GM19099 (cell line): Measurements from ENCODE around the gene SHH.

Experiments used
- POLR2A ChIP-seq: IDR thresholded peaks from 3 replicates; pipeline ENCODE4 v1.6.1; 2011; ENCODE audit warnings: low read depth; ENCODE audit not compliant: insufficient read length; ENCODE audit errors: extremely low read depth

SHH gene

DNA sequence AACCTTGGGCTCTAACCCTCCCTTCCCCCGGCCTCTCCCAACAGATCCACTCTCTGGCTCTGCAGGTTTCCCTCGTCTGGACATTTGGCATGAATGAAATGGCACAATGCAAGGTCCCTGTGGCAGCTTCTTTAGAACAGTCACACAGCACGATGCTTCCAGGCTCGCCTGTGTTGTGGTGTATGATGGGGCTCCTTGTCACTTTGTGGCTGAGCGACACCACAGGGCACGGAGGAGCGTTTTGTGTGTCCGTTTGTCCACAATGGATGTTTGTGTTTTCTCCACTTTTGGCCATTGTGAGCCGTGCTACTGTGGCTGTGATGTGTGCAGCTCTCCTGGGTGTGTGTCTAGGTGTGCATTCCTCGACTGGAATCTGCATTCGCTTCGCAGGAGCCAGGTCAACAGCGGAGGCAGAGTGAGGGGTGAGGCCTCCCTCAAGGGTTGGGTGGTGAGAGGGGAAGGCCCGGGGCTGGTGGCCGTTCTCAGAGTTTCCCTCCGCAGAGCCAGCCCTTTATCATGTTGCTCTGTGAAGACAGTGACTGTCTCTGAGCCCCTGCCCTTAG is 22.3 kb upstream of the SHH start:
- no peak for TF ChIP-seq POLR2A

DNA sequence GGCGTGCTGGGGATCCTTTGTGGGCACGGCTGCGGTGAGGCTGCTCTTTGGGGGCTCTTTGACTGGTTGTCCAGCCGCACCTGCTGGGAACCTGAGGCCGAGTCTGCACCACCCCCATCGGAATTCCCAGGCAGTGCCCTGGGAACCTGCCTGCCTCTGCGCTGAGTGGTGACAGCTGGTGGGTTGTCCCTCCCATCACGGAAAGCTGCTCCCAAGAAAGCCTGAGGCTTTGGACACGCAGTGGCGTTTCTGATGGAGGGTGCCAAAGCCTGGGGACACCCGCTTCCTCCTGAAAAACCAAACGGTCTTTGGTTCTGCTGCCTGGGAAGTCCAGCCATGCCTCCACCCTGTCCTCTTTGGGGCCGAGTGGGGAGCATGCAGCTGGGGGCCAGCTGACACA is 21.4 kb upstream of the SHH start:
- TF ChIP-seq POLR2A = no peak

DNA sequence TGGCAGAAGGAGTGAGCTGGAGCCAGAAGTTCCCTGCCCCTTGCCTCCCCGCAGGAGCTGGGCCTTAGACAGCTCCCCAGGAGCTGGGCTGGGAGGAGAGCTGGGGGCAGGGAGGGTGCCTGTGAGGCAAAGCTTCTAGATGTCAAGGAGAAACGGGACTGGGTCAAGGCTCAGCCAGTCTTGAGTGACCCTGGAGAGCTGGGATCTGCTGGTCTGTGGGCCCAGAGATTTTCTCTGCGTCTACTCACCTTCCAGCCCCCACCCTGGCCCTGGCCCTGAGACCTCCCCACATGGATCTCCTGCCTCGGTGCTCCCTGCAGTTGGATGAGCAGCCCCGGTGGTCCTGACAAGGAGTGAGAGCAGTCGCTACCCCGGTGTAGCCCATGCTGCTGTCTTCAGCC is 20.3 kb upstream of the SHH start:
- TF ChIP-seq POLR2A = no peak

DNA sequence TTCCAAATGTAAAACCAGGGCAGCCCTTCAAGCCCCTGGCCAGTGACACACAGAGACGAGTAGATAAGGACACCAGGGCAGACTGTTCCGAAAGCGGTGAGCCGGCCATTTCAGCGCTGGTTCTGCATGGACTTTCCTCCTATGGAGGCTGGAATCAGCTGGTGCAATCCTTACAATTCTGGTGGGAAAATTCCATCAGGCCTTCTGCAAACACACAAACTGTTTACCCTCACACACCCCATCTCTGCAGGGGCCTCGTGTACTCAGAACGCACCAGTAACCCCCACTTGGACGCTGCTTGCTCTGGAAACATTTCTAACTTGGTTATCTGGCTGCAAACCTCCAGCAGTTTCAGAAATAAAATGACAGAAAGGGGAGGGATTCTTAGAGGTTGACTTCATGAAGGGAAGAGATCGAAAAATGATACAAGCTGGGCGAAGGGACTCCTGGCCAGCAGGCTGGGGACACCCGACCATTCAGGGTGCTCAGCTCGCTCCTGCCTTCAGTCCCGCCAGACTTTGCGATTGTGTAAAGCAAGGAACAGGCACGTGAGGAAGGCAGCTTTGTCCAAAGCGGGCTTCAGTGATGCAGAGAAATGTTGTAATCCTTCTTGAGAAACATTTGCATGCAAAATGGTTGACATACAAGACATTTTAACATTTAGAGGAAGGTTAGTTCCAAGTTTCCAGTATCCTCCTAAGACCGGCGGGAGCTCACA is 19.7 kb upstream of the SHH start:
- TF ChIP-seq POLR2A = no peak

DNA sequence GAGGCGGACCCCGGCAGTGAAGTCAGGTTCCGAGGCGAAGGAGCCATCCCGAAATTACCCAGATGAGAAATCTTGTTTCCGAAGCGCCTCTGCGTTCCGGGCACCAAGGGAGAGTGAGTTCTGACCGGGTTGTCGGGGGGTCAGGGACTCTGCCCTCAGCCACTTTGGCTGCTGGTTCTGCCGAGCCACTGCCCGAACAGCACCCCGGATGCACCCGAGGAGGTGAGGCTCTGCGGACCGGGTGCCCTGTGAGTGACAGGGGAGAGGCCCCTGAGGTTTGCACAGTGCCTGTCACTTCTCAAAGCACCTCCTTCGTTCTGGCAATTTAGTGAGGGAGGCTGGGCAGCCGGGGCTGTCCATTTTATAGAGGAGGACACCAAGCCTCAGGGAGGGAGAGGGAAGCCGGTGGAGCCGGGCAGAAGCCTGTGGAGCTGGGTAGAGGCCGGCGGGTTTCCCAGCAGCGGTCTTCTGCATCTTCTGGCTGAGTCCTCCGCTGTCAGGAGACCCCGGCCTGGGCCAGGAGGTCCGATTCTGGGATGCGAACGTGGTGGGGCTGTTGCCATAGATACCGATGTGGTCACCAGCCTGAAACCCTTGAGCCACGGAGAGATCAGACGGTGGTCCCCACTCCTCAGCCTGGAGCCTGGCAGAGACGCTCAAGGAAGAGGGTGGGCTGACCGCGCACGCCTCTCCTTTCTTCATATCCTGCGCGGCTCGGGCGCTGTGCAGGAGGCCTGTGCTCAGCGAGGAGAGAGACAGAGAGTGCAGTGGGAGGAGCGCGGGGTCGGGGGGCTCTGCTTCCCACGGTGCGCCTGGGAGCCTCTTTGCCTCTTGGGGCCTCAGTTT is 18.9 kb upstream of the SHH start:
- TF ChIP-seq POLR2A = no peak

DNA sequence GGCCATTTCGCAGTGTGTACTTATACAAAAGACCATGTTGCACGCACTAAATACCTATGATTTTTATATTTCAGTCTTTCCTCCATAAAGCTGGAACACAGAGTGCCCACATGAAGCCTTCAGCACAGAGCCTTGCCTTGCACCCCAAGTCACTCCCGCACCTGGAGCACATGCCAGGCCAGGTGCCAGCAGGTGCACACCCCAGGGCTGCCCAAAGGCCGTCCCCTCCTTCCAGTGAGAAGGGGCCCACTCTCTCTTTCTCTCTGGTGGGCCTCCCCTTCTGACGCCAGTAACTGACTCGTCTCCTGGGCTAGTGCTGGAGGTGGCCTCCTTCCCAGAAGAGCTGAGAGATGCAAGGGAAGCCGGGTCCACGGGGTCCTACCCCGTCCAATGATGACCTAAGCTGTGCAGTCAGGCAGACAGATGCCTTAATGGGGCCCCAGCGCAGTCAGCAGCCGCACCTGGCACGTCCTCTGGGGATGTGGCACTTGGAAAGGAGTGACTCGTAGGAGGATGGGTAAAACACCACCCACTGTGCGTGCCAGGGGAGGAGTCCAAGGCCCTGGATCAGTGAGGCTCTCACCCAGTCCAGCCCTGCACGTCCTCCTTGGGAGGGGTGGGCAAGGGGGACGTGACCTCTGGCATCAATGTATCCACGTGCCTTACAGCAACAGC is 17.7 kb upstream of the SHH start:
- no peak for TF ChIP-seq POLR2A

DNA sequence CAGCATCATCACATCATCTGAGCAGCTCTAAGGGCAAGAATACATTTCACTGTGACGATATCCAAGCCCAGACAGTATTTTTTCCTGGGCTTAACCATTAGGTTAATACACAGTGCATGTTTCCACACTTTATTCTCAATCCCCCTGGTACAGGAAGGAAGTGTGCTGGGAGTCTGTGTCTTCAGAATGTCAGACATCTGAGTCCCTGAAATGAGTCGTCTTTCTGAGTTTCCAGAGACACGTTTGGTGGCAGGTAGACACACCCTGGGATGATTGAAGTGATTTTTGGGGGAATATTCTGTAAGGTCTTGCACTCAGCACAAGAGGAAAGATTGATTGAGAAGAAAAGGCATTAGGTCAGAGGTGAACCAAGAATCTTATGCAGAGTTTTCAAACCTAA is 13.1 kb upstream of the SHH start:
- TF ChIP-seq POLR2A = no peak

DNA sequence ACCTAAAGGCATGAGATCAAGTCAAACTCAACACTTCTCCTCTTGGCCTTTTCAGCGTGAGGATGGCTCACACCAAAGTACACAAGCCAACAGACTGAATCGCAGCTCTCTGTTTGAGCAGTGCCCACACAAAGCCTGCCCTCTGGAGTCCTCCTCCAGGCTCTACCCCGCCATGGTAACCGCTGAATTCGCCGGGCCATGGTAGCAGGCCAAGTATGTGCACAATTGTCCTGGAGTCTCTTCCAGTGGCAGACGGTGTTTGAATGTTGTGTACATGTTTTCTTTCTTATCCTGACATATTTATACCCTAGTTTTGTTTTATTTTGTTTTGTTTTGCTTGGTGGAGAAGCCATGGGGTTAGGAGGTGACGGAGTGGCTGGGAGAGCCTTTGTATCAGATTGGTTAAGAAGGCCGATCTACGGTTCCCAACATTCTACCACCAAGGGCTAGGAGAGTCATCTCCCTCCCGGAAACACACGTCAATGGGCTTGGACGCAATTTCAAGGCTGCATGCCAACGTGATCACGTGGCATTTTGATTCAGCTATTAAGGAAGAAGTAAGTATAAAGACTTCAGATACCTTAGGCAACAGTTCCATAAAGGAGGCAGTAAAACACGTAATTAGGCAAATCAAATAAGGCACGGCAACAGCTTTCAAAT is 12.1 kb upstream of the SHH start:
- TF ChIP-seq POLR2A = no peak

DNA sequence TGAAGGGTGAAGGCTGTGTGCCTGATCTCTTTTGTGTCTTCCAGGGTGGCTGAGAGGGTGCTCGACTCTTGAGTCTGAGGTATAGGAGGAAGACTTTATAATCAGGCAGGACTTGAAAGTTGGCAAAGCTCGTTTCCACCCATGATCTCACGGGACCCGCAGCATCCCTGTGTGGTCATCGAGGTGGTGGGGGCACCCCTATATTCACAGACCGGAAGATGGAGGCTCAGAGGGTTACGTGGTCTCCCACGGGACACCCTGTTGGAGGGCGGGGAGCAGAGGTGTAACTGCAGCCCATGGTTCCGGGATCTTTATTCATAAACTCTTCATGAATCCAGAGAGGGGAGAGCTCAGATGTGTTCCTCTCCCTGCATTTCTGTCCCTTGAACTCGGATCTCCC is 9.6 kb upstream of the SHH start:
- TF ChIP-seq POLR2A = no peak

DNA sequence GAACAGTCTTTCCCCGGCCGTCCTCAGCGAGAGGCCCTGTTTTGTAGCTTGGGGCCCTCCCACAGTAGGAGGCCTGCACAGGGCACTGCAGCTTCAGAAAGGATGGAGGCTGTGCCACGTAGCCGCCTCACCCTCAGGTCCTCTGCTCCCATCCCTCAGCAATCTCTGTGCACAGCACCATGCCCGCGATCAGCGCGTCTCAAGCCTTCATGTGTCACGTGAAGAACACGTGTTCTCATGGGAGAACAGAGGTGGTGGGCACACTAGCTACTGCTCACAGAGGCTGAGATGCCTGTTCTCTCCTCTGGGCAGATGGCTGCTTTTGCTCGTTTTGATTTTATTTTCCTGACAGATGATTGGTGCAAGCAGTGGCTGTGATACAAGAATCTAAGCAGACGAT is 8.5 kb upstream of the SHH start:
- TF ChIP-seq POLR2A = no peak

DNA sequence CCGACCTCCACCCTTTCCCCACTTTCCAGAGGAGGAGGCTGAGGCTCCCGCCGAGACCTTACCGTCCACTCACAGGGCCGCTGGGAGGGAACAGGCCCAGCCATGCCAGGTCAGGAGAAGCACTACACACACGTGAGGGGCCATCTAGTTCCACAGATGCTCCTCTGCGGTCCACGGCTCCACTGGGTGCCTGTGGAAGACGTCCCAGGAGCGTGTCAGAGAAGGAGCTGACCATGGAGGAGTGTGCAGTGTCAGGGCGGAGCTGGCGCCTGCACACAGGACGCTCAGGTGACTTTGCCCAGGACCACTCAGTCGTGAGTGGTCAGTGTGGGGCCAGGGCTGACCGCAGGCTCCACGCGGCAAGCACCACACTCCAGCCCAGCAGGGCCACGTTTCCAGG is 8.0 kb upstream of the SHH start:
- TF ChIP-seq POLR2A = no peak

DNA sequence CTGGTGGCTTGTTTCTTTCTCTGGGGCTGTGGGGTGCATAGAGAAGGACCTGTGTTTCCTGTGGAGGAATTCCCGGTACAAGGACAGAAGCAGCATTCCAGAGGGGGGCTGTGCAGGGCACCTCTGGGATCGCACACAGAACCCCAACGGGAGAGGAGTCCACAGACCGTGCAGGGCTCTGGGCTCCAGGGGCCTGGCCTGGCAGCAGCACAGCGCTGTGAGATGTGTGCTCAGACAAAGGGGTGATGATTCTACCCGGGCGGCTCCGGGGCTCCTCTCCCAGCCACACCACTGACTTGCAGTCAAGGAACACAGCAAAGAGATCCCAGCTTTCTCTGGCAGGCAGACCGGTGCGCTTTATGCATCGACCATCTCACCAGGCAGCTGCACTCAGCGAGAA is 6.9 kb upstream of the SHH start:
- TF ChIP-seq POLR2A = no peak

DNA sequence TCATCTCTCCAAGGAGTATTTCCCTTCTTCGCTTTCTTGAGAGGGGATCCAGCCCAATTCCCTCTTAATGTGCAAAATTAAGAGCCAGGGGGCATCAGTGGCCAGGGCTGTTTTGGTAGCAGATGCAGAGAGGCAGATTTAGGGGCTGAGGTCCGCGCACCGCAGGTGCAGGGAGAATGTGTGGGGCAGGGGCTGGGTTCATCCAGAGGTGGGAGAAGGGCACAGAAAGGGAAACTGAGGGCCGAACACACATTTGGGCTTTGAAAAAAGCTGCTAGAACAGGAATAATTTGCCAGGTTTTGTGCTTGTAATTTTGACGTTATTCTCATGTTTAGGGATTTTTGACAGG is 6.5 kb upstream of the SHH start:
- TF ChIP-seq POLR2A = no peak

DNA sequence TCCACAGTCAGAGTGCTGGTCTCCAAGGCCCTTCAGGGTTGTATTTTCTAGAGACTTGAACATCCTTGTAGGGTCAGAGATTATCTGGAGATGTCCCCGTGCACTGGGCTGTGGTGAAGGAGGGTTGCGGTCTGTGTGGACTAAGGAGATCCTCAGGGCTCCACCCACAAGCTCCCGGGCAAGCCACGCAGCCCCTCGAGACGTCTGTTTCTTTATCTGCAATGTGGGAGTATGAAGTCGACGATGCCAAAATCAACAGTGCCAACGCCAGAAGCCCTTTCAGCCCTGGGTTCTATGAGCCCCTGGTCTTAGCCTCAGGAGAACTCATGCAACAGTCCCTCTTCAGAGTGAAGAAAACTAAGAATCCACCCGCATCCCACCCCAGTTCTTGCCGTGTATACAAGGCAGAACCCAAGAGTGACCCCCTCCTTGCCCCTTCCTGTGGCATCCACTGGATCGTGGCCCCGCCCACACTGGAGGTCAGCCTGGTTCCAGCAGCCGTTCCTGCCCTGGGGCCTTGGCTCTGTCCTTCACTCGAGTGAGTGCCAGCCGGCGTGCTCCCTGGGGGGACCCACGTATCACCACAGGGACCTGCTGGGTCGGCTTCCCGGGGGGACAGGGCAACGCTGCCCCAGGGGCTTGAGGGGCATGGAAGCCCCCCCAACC is 6.0 kb upstream of the SHH start:
- no peak for TF ChIP-seq POLR2A

DNA sequence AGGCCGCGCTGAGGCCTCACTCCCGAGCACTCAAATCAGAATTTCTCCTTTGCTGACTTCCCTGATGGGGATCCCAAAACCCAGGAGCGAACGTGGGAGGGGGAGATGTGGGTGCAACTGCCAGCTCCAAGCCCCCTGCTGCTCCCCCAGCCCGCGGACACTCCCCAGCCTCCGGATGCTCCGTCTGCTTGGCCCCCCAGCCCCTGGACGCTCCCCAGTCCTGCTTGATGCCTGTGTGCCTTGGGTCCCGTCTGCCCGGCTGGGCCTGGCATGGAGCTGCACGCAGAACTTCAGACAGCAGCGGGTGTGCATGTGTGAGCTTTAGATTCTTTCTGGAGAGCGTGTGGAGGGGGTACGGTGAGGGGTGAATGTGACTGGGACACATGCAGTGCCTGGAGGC is 4.7 kb upstream of the SHH start:
- TF ChIP-seq POLR2A = no peak
